Measurements from ENCODE around the gene CAMK4.

The CAMK4 gene

DNA sequence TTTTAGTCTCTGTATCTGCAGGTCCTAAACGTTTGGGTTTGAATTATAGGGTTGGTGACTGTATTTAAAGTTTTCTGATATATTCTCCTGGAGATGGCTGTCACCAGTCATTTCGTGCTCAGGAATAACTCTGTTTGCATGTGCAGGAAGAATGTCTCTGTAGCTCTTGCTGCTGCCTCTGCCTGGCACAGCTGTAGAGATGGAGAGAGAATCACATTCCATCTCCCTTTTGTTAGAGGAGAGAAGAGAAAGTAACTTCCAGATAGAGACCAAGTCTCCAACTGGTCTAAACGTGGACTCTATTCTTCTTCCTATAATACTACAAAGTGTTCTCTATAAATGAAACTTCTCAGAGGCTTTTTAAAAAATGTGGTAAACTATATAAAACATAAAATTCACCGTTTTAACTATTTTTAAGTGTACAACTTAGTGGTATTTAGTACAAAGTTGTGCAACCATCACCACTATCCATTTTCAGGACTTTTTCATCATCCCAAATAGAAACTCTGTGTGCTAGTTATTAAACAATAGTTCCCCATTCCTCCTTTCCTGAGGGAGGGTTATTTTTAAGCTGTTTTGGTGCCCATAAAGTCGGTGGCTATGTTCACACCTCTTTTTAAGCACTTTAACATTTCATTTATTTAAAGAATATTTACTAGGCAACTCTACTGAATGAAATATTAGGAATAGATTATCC lies 308.9 kb downstream of the CAMK4 start:
- no peak for DNase-seq (ENCODE audit: low read depth in 2 of 2)

GRCh38 chr5:111535879-111536549 lies 311.8 kb downstream of the CAMK4 start:
- DNase-seq (ENCODE audit: low read depth in 2 of 2): no peak

- DNase-seq (ENCODE audit: low read depth in 2 of 2): no peak
Measured at GRCh38 chr5:111537141-111538024, 313.2 kb downstream of the CAMK4 start.

All from activated CD4-positive, alpha-beta T cell treated with anti-CD3 and anti-CD28 coated beads for 24 hours (primary cell).